ENCODE data around the gene RCBTB2. TPM values are rescaled to one million over a fixed set of nuclear protein-coding genes. Genes with fewer than 3 reads are reported as not detected.

The RCBTB2 gene
- total RNA-seq, 2 experiments from 2014 or later, result 1.2 to 1.4 TPM

GRCh38 chr13:48488995-48489394, 43.9 kb downstream of the RCBTB2 start:
- Mint-ChIP-seq H3K27me3 (ENCODE audit: low read depth) (no peaks in the 10 kb centered on the region), H3K27ac (peak overlapping the region; percentile 2), H3K4me1 (ENCODE audit: low read depth) (peaks cover 34% of the 10 kb centered on the region), H3K36me3 (ENCODE audit: low read depth) (peaks cover 8% of the 10 kb centered on the region), H3K4me3 (no peak overlapping the region), H3K9me3 (no peaks in the 10 kb centered on the region)
- intact Hi-C loops (cut with micrococcal nuclease), result no loop called here
- CTCF ChIA-PET, result interaction anchor here (1.0 kb wide), 1 partner anchor 29 kb away, joined by 3 read pairs; no protein-coding TSS in a partner anchor
- no peak for DNase-seq

- intact Hi-C loops (cut with micrococcal nuclease), result no loop called here
- Mint-ChIP-seq H3K27ac (no peak overlapping the region), H3K27me3 (ENCODE audit: low read depth) (no peaks in the 10 kb centered on the region), H3K9me3 (no peaks in the 10 kb centered on the region), H3K4me3 (no peak overlapping the region), H3K4me1 (ENCODE audit: low read depth) (peaks cover 34% of the 10 kb centered on the region), H3K36me3 (ENCODE audit: low read depth) (peaks cover 10% of the 10 kb centered on the region)
- CTCF ChIA-PET, result interaction anchor here (0.6 kb wide), 2 partner anchors 89 to 96 kb away, joined by 4 to 7 read pairs; no protein-coding TSS in a partner anchor
- DNase-seq, result no peak
Observed at GRCh38 chr13:48487968-48488367, 44.9 kb downstream of the RCBTB2 start.

- Mint-ChIP-seq H3K4me3 (no peak overlapping the region), H3K27me3 (ENCODE audit: low read depth) (no peaks in the 10 kb centered on the region), H3K36me3 (ENCODE audit: low read depth) (peaks cover 14% of the 10 kb centered on the region), H3K27ac (no peak overlapping the region), H3K4me1 (ENCODE audit: low read depth) (peaks cover 34% of the 10 kb centered on the region), H3K9me3 (no peaks in the 10 kb centered on the region)
- intact Hi-C loops (cut with micrococcal nuclease), result no loop called here
- DNase-seq, result no peak
- CTCF ChIA-PET, result interaction anchor here (1.2 kb wide), 1 partner anchor 74 kb away, joined by 3 read pairs; the partner anchor contains the start of gene LPAR6
Observed at GRCh38 chr13:48486836-48487235, 46.0 kb downstream of the RCBTB2 start.

- intact Hi-C loops (cut with micrococcal nuclease), result no loop called here
- Mint-ChIP-seq H3K4me1 (ENCODE audit: low read depth) (peaks cover 34% of the 10 kb centered on the region), H3K27ac (no peak overlapping the region), H3K9me3 (no peaks in the 10 kb centered on the region), H3K36me3 (ENCODE audit: low read depth) (peaks cover 14% of the 10 kb centered on the region), H3K4me3 (no peak overlapping the region), H3K27me3 (ENCODE audit: low read depth) (no peaks in the 10 kb centered on the region)
- no peak for DNase-seq
- CTCF ChIA-PET, result interaction anchor here (1.2 to 1.6 kb wide), 2 partner anchors 74 to 94 kb away, joined by 3 to 4 read pairs; partner anchors contain the start of gene LPAR6
Observed at GRCh38 chr13:48486362-48486761, 46.5 kb downstream of the RCBTB2 start.

GRCh38 chr13:48485432-48485831, 47.4 kb downstream of the RCBTB2 start:
- Mint-ChIP-seq H3K9me3 (no peaks in the 10 kb centered on the region), H3K27ac (no peak overlapping the region), H3K27me3 (ENCODE audit: low read depth) (no peaks in the 10 kb centered on the region), H3K4me1 (ENCODE audit: low read depth) (peaks cover 28% of the 10 kb centered on the region), H3K36me3 (ENCODE audit: low read depth) (peaks cover 14% of the 10 kb centered on the region), H3K4me3 (no peak overlapping the region)
- DNase-seq, result no peak
- intact Hi-C loops (cut with micrococcal nuclease), result no loop called here
- CTCF ChIA-PET, result interaction anchor here (0.7 to 1.6 kb wide), 2 partner anchors 95 to 390 kb away, joined by 3 to 4 read pairs; no protein-coding TSS in a partner anchor

GRCh38 chr13:48483575-48483974, 49.3 kb downstream of the RCBTB2 start:
- Mint-ChIP-seq H3K4me3 (no peak overlapping the region), H3K27ac (no peak overlapping the region), H3K36me3 (ENCODE audit: low read depth) (peaks cover 13% of the 10 kb centered on the region), H3K27me3 (ENCODE audit: low read depth) (no peaks in the 10 kb centered on the region), H3K9me3 (no peaks in the 10 kb centered on the region), H3K4me1 (ENCODE audit: low read depth) (peaks cover 11% of the 10 kb centered on the region)
- CTCF ChIA-PET, result interaction anchor here (0.8 to 1.3 kb wide), 2 partner anchors 9 to 22 kb away, joined by 3 read pairs; no protein-coding TSS in a partner anchor
- DNase-seq, result no peak
- intact Hi-C loops (cut with micrococcal nuclease), result no loop called here

GRCh38 chr13:48478391-48478790, 54.5 kb downstream of the RCBTB2 start:
- Mint-ChIP-seq H3K27me3 (ENCODE audit: low read depth) (no peaks in the 10 kb centered on the region), H3K36me3 (ENCODE audit: low read depth) (peaks cover 17% of the 10 kb centered on the region)
- CTCF ChIA-PET, result no interaction called here

GRCh38 chr13:48477191-48477855, 55.6 kb downstream of the RCBTB2 start:
- Mint-ChIP-seq H3K27ac (no peak overlapping the region), H3K4me1 (ENCODE audit: low read depth) (no peaks in the 10 kb centered on the region), H3K4me3 (no peak overlapping the region), H3K9me3 (no peaks in the 10 kb centered on the region), H3K27me3 (ENCODE audit: low read depth) (no peaks in the 10 kb centered on the region), H3K36me3 (ENCODE audit: low read depth) (peaks cover 15% of the 10 kb centered on the region)
- intact Hi-C loops (cut with micrococcal nuclease), result loop anchor here (1.0 kb wide), 1 partner anchor 28 kb away; no protein-coding TSS in a partner anchor
- CTCF ChIA-PET, result no interaction called here
- no peak for DNase-seq

More at GRCh38 chr13:48478391-48478790, 54.5 kb downstream of the RCBTB2 start:
- H3K4me3 Mint-ChIP-seq, result no peak overlapping the region
- DNase-seq, result no peak
- H3K27ac Mint-ChIP-seq, result no peak overlapping the region
- no peaks in the 10 kb centered on the region for H3K4me1 Mint-ChIP-seq (ENCODE audit: low read depth)
- intact Hi-C loops (cut with micrococcal nuclease), result no loop called here
- no peaks in the 10 kb centered on the region for H3K9me3 Mint-ChIP-seq

- H3K9me3 Mint-ChIP-seq, result no peaks in the 10 kb centered on the region
- intact Hi-C loops (cut with micrococcal nuclease), result loop anchor here (1.0 kb wide), 1 partner anchor 27 kb away; no protein-coding TSS in a partner anchor
- H3K36me3 Mint-ChIP-seq (ENCODE audit: low read depth), result peaks cover 14% of the 10 kb centered on the region
- H3K4me3 Mint-ChIP-seq, result no peak overlapping the region
- CTCF ChIA-PET, result no interaction called here
- no peaks in the 10 kb centered on the region for H3K4me1 Mint-ChIP-seq (ENCODE audit: low read depth)
- DNase-seq, result no peak
- no peak overlapping the region for H3K27ac Mint-ChIP-seq
- H3K27me3 Mint-ChIP-seq (ENCODE audit: low read depth), result no peaks in the 10 kb centered on the region
Observed at GRCh38 chr13:48476686-48477085, 56.2 kb downstream of the RCBTB2 start.

GRCh38 chr13:48476215-48476614, 56.7 kb downstream of the RCBTB2 start:
- no peak overlapping the region for H3K27ac Mint-ChIP-seq
- H3K9me3 Mint-ChIP-seq, result no peaks in the 10 kb centered on the region
- no peaks in the 10 kb centered on the region for H3K4me1 Mint-ChIP-seq (ENCODE audit: low read depth)
- no peak overlapping the region for H3K4me3 Mint-ChIP-seq
- no peaks in the 10 kb centered on the region for H3K27me3 Mint-ChIP-seq (ENCODE audit: low read depth)
- no peak for DNase-seq
- H3K36me3 Mint-ChIP-seq (ENCODE audit: low read depth), result peaks cover 14% of the 10 kb centered on the region
- intact Hi-C loops (cut with micrococcal nuclease), result no loop called here
- CTCF ChIA-PET, result no interaction called here

GRCh38 chr13:48475230-48475629, 57.6 kb downstream of the RCBTB2 start:
- Mint-ChIP-seq H3K4me1 (ENCODE audit: low read depth) (no peaks in the 10 kb centered on the region), H3K4me3 (no peak overlapping the region), H3K27me3 (ENCODE audit: low read depth) (no peaks in the 10 kb centered on the region), H3K36me3 (ENCODE audit: low read depth) (peaks cover 14% of the 10 kb centered on the region), H3K27ac (no peak overlapping the region), H3K9me3 (no peaks in the 10 kb centered on the region)
- intact Hi-C loops (cut with micrococcal nuclease), result no loop called here
- DNase-seq, result no peak
- CTCF ChIA-PET, result interaction anchor here (1.5 kb wide), 1 partner anchor 141 kb away, joined by 6 read pairs; no protein-coding TSS in a partner anchor

- peaks cover 4% of the 10 kb centered on the region for H3K4me1 Mint-ChIP-seq (ENCODE audit: low read depth)
- no peak for DNase-seq
- no peaks in the 10 kb centered on the region for H3K27me3 Mint-ChIP-seq (ENCODE audit: low read depth)
- no peak overlapping the region for H3K4me3 Mint-ChIP-seq
- CTCF ChIA-PET, result interaction anchor here (0.9 kb wide), 1 partner anchor 122 kb away, joined by 3 read pairs; no protein-coding TSS in a partner anchor
- H3K36me3 Mint-ChIP-seq (ENCODE audit: low read depth), result peaks cover 32% of the 10 kb centered on the region
- H3K9me3 Mint-ChIP-seq, result no peaks in the 10 kb centered on the region
- H3K27ac Mint-ChIP-seq, result no peak overlapping the region
- intact Hi-C loops (cut with micrococcal nuclease), result no loop called here
Observed at GRCh38 chr13:48457578-48458242, 75.2 kb downstream of the RCBTB2 start.

Measured in activated naive CD4-positive, alpha-beta T cell treated with anti-CD3 and anti-CD28 coated beads for 36 hours (primary cell).